Peyer's patch (tissue), 4 donors: ENCODE data around the gene ADGRL3.

ENCODE experiments used
- CTCF ChIP-seq, 6 experiments: fragments of 450-650 bp in 4 of 6; fragments of 200-600 bp in 2 of 6; sonication (generic) in 1 of 6; IDR thresholded peaks; one replicate each; pipeline ENCODE4 v1.5.1; 2017 to 2019; ENCODE audit warnings: antibody characterized with exemption in 6 of 6, mild to moderate bottlenecking in 3 of 6, moderate library complexity in 1 of 6
- POLR2A ChIP-seq, 2 donors: fragments of 450-650 bp; IDR thresholded peaks; one replicate each; pipeline ENCODE4 v1.5.1; 2017; ENCODE audit warnings: antibody characterized with exemption in 2 of 2, mild to moderate bottlenecking in 2 of 2, moderate library complexity in 2 of 2

- TF ChIP-seq CTCF (IDR thresholded peaks at IDR 0.05) (no peak), POLR2A (IDR thresholded peaks at IDR 0.05) (no peak)
These were observed 582.0 kb downstream of the ADGRL3 start for GRCh38 chr4:61782133-61782532.
